Upper lobe of left lung (tissue), 6 donors: ENCODE measurements around the gene HYAL1. TPM values are rescaled to one million over a fixed set of nuclear protein-coding genes. Genes with fewer than 3 reads are reported as not detected.
A peak's percentile ranks its signal among the peaks of the same experiment; 100 is the strongest.

Experiments used
- ATAC-seq, 2 donors: fragments of 200-7000 bp; cut with Tn5 transposase; one replicate each; pipeline ENCODE4 v1.9.1; 2022; ENCODE audit warnings: mild to moderate bottlenecking in 2 of 2, moderate library complexity in 2 of 2; ENCODE audit not compliant: low FRiP score in 2 of 2
- DNase-seq, 2 donors: peaks; one replicate each; pipeline ENCODE4 v3.0.0-alpha.2; 2019 to 2020
- H3K27ac ChIP-seq, 4 donors: fragments of 200-600 bp; sonication (generic); one replicate each; pipeline ENCODE4 v1.5.1; 2016 to 2019
- H3K27me3 ChIP-seq, 4 donors: fragments of 200-600 bp; sonication (generic); one replicate each; pipeline ENCODE4 v1.5.1; 2017 to 2019
- H3K36me3 ChIP-seq, 4 donors: fragments of 200-600 bp; sonication (generic); one replicate each; pipeline ENCODE4 v1.5.1; 2016 to 2019
- H3K4me1 ChIP-seq, 4 donors: fragments of 200-600 bp; sonication (generic); one replicate each; pipeline ENCODE4 v1.5.1; 2018 to 2019
- H3K4me3 ChIP-seq, 4 donors: fragments of 200-600 bp; sonication (generic); one replicate each; pipeline ENCODE4 v1.5.1; 2017 to 2019; ENCODE audit warnings: mild to moderate bottlenecking in 2 of 4, moderate library complexity in 1 of 4
- H3K9me3 ChIP-seq, 4 donors: fragments of 200-600 bp; sonication (generic); one replicate each; pipeline ENCODE4 v1.5.1; 2018 to 2019
- EP300 ChIP-seq, 4 donors: sonication (generic); formaldehyde crosslinking; IDR thresholded peaks; one replicate each; pipeline ENCODE4 v1.5.1; 2017; ENCODE audit warnings: antibody characterized with exemption in 4 of 4, control low read depth in 2 of 4
- POLR2A ChIP-seq, 4 donors: fragments of 450-650 bp; IDR thresholded peaks; one replicate each; pipeline ENCODE4 v1.5.1; 2016 to 2017; ENCODE audit warnings: antibody characterized with exemption in 4 of 4, mild to moderate bottlenecking in 2 of 4
- POLR2AphosphoS5 ChIP-seq, 2 donors: sonication (generic); formaldehyde crosslinking; IDR thresholded peaks; one replicate each; pipeline ENCODE4 v1.5.1; 2017; ENCODE audit warnings: antibody characterized with exemption in 2 of 2
- WGBS, 2 donors: methylation state at CpG; one replicate each; pipeline ENCODE4 v1.1.5; 2017 to 2018; 5-methylcytosine and 5-hydroxymethylcytosine counted together
- total RNA-seq, 6 donors: library from RNA; depleted of rRNA in 4 of 6; stranded (reverse); fragments of >200 nt in 4 of 6; gene quantifications; one replicate each; pipeline versions ENCODE4 v1.1.0 to v1.2.1, GENCODE V29; 2016 to 2021
- TF ChIP-seq, protein P1 (sequence below), 6 experiments: fragments of 450-650 bp in 4 of 6; fragments of 200-600 bp in 2 of 6; sonication (generic) in 2 of 6; IDR thresholded peaks; one replicate each; pipeline ENCODE4 v1.5.1; 2016 to 2019; ENCODE audit warnings: antibody characterized with exemption in 6 of 6
- donor health status: DM: no; HTN: no; CAD: no; lungs with moderate emphysema.
- donor health status: DM: no; HTN: yes; CAD: no; lungs with severe emphysema.

The HYAL1 gene
- total RNA-seq, 6 donors from 2014 or later, result 22.0 to 99.1 (median 63.0) TPM

GRCh38 chr3:50270422-50271224 is 32.8 kb downstream of the HYAL1 start:
- peaks cover 59 to 90% (median 69%) of the 10 kb centered on the region in 4 donors for H3K4me1 ChIP-seq
- no peaks in the 10 kb centered on the region for H3K9me3 ChIP-seq
- TF ChIP-seq POLR2AphosphoS5 (IDR thresholded peaks at IDR 0.05) (no peak), EP300 (IDR thresholded peaks at IDR 0.05) (no peak), POLR2A (IDR thresholded peaks at IDR 0.05) (no peak)
- TF ChIP-seq, protein P1, sequence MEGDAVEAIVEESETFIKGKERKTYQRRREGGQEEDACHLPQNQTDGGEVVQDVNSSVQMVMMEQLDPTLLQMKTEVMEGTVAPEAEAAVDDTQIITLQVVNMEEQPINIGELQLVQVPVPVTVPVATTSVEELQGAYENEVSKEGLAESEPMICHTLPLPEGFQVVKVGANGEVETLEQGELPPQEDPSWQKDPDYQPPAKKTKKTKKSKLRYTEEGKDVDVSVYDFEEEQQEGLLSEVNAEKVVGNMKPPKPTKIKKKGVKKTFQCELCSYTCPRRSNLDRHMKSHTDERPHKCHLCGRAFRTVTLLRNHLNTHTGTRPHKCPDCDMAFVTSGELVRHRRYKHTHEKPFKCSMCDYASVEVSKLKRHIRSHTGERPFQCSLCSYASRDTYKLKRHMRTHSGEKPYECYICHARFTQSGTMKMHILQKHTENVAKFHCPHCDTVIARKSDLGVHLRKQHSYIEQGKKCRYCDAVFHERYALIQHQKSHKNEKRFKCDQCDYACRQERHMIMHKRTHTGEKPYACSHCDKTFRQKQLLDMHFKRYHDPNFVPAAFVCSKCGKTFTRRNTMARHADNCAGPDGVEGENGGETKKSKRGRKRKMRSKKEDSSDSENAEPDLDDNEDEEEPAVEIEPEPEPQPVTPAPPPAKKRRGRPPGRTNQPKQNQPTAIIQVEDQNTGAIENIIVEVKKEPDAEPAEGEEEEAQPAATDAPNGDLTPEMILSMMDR (IDR thresholded peaks at IDR 0.05), result no peak
- 77 to 90% methylated on average over 13 to 19 of the region's 19 CpGs for WGBS, 2 donors
- ATAC-seq (no peak), DNase-seq (no peak)
- peaks cover 0 to 12% (median 5%) of the 10 kb centered on the region in 4 donors for H3K27me3 ChIP-seq
- peak overlapping the region; percentile 1 to 98 (median 92) for H3K27ac ChIP-seq
- peaks cover 0 to 7% (median 3%) of the 10 kb centered on the region in 4 donors for H3K36me3 ChIP-seq
- peak overlapping the region in 2 of 4 donors; percentile 43 to 57 for H3K4me3 ChIP-seq

- Histone ChIP-seq H3K27ac (peak overlapping the region in 3 of 4 donors; percentile 88 to 98 (median 96)), H3K4me3 (peak overlapping the region in 2 of 4 donors; percentile 43 to 57), H3K36me3 (peaks cover 0 to 2% (median 0%) of the 10 kb centered on the region in 4 donors), H3K9me3 (no peaks in the 10 kb centered on the region), H3K27me3 (peaks cover 0 to 6% (median 2%) of the 10 kb centered on the region in 4 donors), H3K4me1 (peaks cover 65 to 91% (median 73%) of the 10 kb centered on the region in 4 donors)
- no peak for ATAC-seq
- 76 to 97% methylated on average over 2 to 6 of the region's 8 CpGs for WGBS, 2 donors
- no peak for DNase-seq
- TF ChIP-seq EP300 (IDR thresholded peaks at IDR 0.05) (no peak), POLR2AphosphoS5 (IDR thresholded peaks at IDR 0.05) (no peak), POLR2A (IDR thresholded peaks at IDR 0.05) (no peak)
- TF ChIP-seq, protein P1 (IDR thresholded peaks at IDR 0.05), result no peak
Observed at GRCh38 chr3:50269977-50270413, 33.4 kb downstream of the HYAL1 start.

- Histone ChIP-seq H3K9me3 (no peaks in the 10 kb centered on the region), H3K4me3 (peak overlapping the region in 3 of 4 donors; percentile 23 to 57 (median 43)), H3K27ac (peak overlapping the region; percentile 84 to 98 (median 92)), H3K36me3 (no peaks in the 10 kb centered on the region), H3K4me1 (peaks cover 68 to 92% (median 76%) of the 10 kb centered on the region in 4 donors), H3K27me3 (peaks cover 0 to 4% (median under 1%) of the 10 kb centered on the region in 4 donors)
- 66 to 72% methylated on average over 4 of the region's 4 CpGs for WGBS, 2 donors
- no peak for DNase-seq
- TF ChIP-seq, protein P1 (IDR thresholded peaks at IDR 0.05), result no peak
- no peak for TF ChIP-seq POLR2A (IDR thresholded peaks at IDR 0.05)
- no peak for TF ChIP-seq POLR2AphosphoS5 (IDR thresholded peaks at IDR 0.05)
- TF ChIP-seq EP300 (IDR thresholded peaks at IDR 0.05), result no peak
- ATAC-seq, result no peak
Observed at GRCh38 chr3:50269460-50269859, 33.9 kb downstream of the HYAL1 start.

- Histone ChIP-seq H3K27me3 (peaks cover 0 to 4% (median 0%) of the 10 kb centered on the region in 4 donors), H3K4me3 (peak within 1 kb of the TSS in 3 of 4 donors; percentile 41 to 57 (median 54)), H3K4me1 (peaks cover 68 to 92% (median 78%) of the 10 kb centered on the region in 4 donors), H3K36me3 (no peaks in the 10 kb centered on the region), H3K27ac (peak within 1 kb of the TSS; percentile 84 to 98 (median 96)), H3K9me3 (no peaks in the 10 kb centered on the region)
- DNase-seq (peak; percentile 84 to 92), ATAC-seq (peak; percentile 3 to 65)
- 49 to 54% methylated on average over 12 to 21 of the region's 21 CpGs for WGBS, 2 donors
- TF ChIP-seq EP300 (IDR thresholded peaks at IDR 0.05) (peak in 1 of 4 donors; percentile 63), POLR2AphosphoS5 (IDR thresholded peaks at IDR 0.05) (peak; percentile 78 to 81), POLR2A (IDR thresholded peaks at IDR 0.05) (peak in 1 of 4 donors; percentile 65)
- TF ChIP-seq, protein P1 (IDR thresholded peaks at IDR 0.05), result peak in 1 of 6 experiments; percentile 9
Observed at GRCh38 chr3:50268703-50269451, 34.5 kb downstream of the HYAL1 start, which contains the start of gene SEMA3B. SEMA3B (plus strand) TSS chr3:50269147; CDS start chr3:50269241, 94 bp downstream.
